Neural cell (in vitro differentiated cells): ENCODE results near the gene ATXN7L1. TPM values are rescaled to one million over a fixed set of nuclear protein-coding genes. Genes with fewer than 3 reads are reported as not detected.

Experiments used
- H2AFZ ChIP-seq: fragments of 200-600, 300-800 bp; sonication (generic), shearing (Covaris generic); 2 replicates; pipeline ENCODE4 v1.6.0; 2014; ENCODE audit warnings: low read depth, mild to moderate bottlenecking, antibody characterized with exemption, low read length, moderate library complexity
- H3F3A ChIP-seq: fragments of 200-600 bp; shearing (Covaris generic); 2 replicates; pipeline ENCODE4 v1.6.1; 2016; ENCODE audit warnings: mild to moderate bottlenecking, moderate library complexity, mixed read lengths, antibody characterized with exemption, low read length; ENCODE audit not compliant: insufficient read depth, poor library complexity, severe bottlenecking
- H3K27ac ChIP-seq: fragments of 200-600, 300-800 bp; sonication (generic), shearing (Covaris generic); 2 replicates; pipeline ENCODE4 v1.5.1; 2014; ENCODE audit warnings: mild to moderate bottlenecking, low read length, moderate library complexity
- H3K27me3 ChIP-seq: fragments of 300-800, 200-600 bp; sonication (generic), shearing (Covaris generic); 2 replicates; pipeline ENCODE4 v1.6.0; 2014; ENCODE audit warnings: mild to moderate bottlenecking, low read depth, low read length, moderate library complexity; ENCODE audit not compliant: insufficient read depth
- H3K36me3 ChIP-seq: fragments of 300-800, 200-600 bp; sonication (generic), shearing (Covaris generic); 2 replicates; pipeline ENCODE4 v1.5.1; 2014; ENCODE audit warnings: mild to moderate bottlenecking, antibody characterized with exemption, low read length, moderate library complexity; ENCODE audit not compliant: insufficient read depth
- H3K4me2 ChIP-seq: fragments of 300-800, 200-600 bp; sonication (generic), shearing (Covaris generic); 2 replicates; pipeline ENCODE4 v1.6.0; 2014; ENCODE audit warnings: mild to moderate bottlenecking, low read length
- H3K4me3 ChIP-seq: fragments of 300-800, 200-600 bp; sonication (generic), shearing (Covaris generic); 2 replicates; pipeline ENCODE4 v1.5.1; 2014; ENCODE audit warnings: mild to moderate bottlenecking, low read length, moderate library complexity
- H3K79me2 ChIP-seq: fragments of 200-600 bp; shearing (Covaris generic); replicated peaks from 2 replicates; pipeline ENCODE4 v1.6.0; 2014; ENCODE audit warnings: mild to moderate bottlenecking, low read length, moderate library complexity; ENCODE audit not compliant: insufficient read depth
- H3K9ac ChIP-seq: fragments of 300-800, 200-600 bp; sonication (generic), shearing (Covaris generic); 2 replicates; pipeline ENCODE4 v1.6.1; 2016; ENCODE audit warnings: mild to moderate bottlenecking, low read length, mixed read lengths
- H3K9me2 ChIP-seq: fragments of 200-600 bp; shearing (Covaris generic); 2 replicates; pipeline ENCODE4 v1.6.1; 2016; ENCODE audit warnings: mild to moderate bottlenecking, low read length, mixed read lengths; ENCODE audit not compliant: insufficient read depth
- H3K9me3 ChIP-seq: fragments of 200-600, 300-800 bp; sonication (generic), shearing (Covaris generic); 2 replicates; pipeline ENCODE4 v1.6.1; 2016; ENCODE audit warnings: mild to moderate bottlenecking, mixed run types, low read length, moderate library complexity, mixed read lengths
- H4K20me1 ChIP-seq: fragments of 200-600 bp; shearing (Covaris generic); 2 replicates; pipeline ENCODE4 v1.6.1; 2016; ENCODE audit warnings: mild to moderate bottlenecking, mixed run types; ENCODE audit not compliant: insufficient read depth
- CTCF ChIP-seq: fragments of 450-650 bp; IDR thresholded peaks from 2 replicates; pipeline ENCODE4 v1.5.1; 2014; ENCODE audit warnings: antibody characterized with exemption, mild to moderate bottlenecking, moderate library complexity; ENCODE audit not compliant: poor library complexity, severe bottlenecking
- EP300 ChIP-seq: fragments of 450-650 bp; conservative IDR thresholded peaks from 2 replicates; pipeline ENCODE4 v1.6.1; 2014; ENCODE audit warnings: antibody characterized with exemption, mild to moderate bottlenecking, moderate library complexity; ENCODE audit not compliant: poor library complexity, severe bottlenecking
- EZH2 ChIP-seq: fragments of 200-600, 300-800 bp; shearing (Covaris generic), sonication (generic); IDR thresholded peaks from 2 replicates; pipeline ENCODE4 v1.6.1; 2014; ENCODE audit warnings: antibody characterized with exemption, low read length, borderline replicate concordance, mild to moderate bottlenecking; ENCODE audit not compliant: insufficient read depth, poor library complexity, severe bottlenecking
- MXI1 ChIP-seq: fragments of 450-650 bp; conservative IDR thresholded peaks from 2 replicates; pipeline ENCODE4 v1.6.1; 2014; ENCODE audit warnings: antibody characterized with exemption, mild to moderate bottlenecking; ENCODE audit not compliant: poor library complexity, severe bottlenecking
- POLR2AphosphoS5 ChIP-seq: IDR thresholded peaks from 2 replicates; pipeline ENCODE4 v1.6.1; 2012
- RAD21 ChIP-seq: fragments of 450-650 bp; conservative IDR thresholded peaks from 2 replicates; pipeline ENCODE4 v1.6.1; 2014; ENCODE audit warnings: antibody characterized with exemption, mild to moderate bottlenecking, moderate library complexity
- REST ChIP-seq: IDR thresholded peaks from 2 replicates; pipeline ENCODE4 v1.6.1; 2012; ENCODE audit warnings: borderline replicate concordance
- SMC3 ChIP-seq: fragments of 450-650 bp; conservative IDR thresholded peaks from 2 replicates; pipeline ENCODE4 v1.6.1; 2014; ENCODE audit warnings: antibody characterized with exemption, mild to moderate bottlenecking, moderate library complexity; ENCODE audit not compliant: poor library complexity
- TAF1 ChIP-seq: IDR thresholded peaks from 2 replicates; pipeline ENCODE4 v1.6.1; 2012; ENCODE audit warnings: low read depth
- polyA plus RNA-seq: library from polyadenylated mRNA; depleted of rRNA; stranded (reverse); fragments of >200 nt; gene quantifications from 2 replicates; pipeline ENCODE4 v1.2.3, GENCODE V29; 2014

ATXN7L1 gene
- polyA plus RNA-seq, 1 donor from 2014 or later: 4.3 TPM

DNA sequence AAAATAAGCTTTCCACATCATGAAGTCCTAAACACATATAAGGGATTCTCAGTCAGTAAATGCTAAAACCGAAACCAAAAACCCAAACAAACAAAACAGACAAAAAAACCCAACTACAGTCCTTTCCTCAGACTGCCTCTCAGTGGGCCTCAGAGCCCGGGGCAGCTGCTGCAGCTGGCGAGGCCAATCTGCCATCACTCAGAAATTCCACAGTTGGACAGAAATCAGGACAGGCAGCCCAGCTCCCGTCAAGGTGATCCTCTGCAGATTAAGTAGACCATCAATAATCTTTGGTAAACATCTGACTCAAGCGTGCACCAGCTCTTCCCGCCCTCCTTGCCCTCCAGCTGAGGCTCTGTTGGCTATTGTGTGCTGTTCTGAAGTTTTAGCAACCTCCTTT is 142.2 kb downstream of the ATXN7L1 start:
- no peaks in the 10 kb centered on the region for H3K27me3 ChIP-seq
- TF ChIP-seq SMC3: no peak
- TF ChIP-seq RAD21: no peak
- TF ChIP-seq POLR2AphosphoS5: no peak
- TF ChIP-seq EZH2: no peak
- no peak for TF ChIP-seq EP300
- no peak for TF ChIP-seq MXI1
- no peak for TF ChIP-seq TAF1
- TF ChIP-seq CTCF: no peak
- no peak for TF ChIP-seq REST
- no peaks in the 10 kb centered on the region for H4K20me1 ChIP-seq
- no peak overlapping the region for H3K4me3 ChIP-seq
- H2AFZ ChIP-seq: no peak overlapping the region
- H3K4me2 ChIP-seq: no peak overlapping the region
- H3K36me3 ChIP-seq: no peaks in the 10 kb centered on the region
- no peaks in the 10 kb centered on the region for H3K9me3 ChIP-seq
- no peaks in the 10 kb centered on the region for H3F3A ChIP-seq
- H3K27ac ChIP-seq: no peak overlapping the region
- H3K9me2 ChIP-seq: no peaks in the 10 kb centered on the region
- H3K9ac ChIP-seq: no peak overlapping the region
- no peaks in the 10 kb centered on the region for H3K79me2 ChIP-seq

- Histone ChIP-seq H4K20me1 (no peaks in the 10 kb centered on the region), H3K36me3 (no peaks in the 10 kb centered on the region), H3K4me2 (no peak overlapping the region), H2AFZ (no peak overlapping the region), H3K9me3 (no peaks in the 10 kb centered on the region), H3K9ac (no peak overlapping the region), H3K9me2 (no peaks in the 10 kb centered on the region), H3F3A (no peaks in the 10 kb centered on the region), H3K4me3 (no peak overlapping the region), H3K27ac (no peak overlapping the region), H3K27me3 (no peaks in the 10 kb centered on the region), H3K79me2 (no peaks in the 10 kb centered on the region)
- TF ChIP-seq MXI1 (no peak), TAF1 (no peak), POLR2AphosphoS5 (no peak), REST (no peak), CTCF (no peak), EZH2 (no peak), SMC3 (no peak)
These were observed 145.4 kb downstream of the ATXN7L1 start for GRCh38 chr7:105731042-105731441.
